HL-60 (cell line): ENCODE results near the gene UROD.

Experiments used
- POLR2AphosphoS5 ChIP-seq: IDR thresholded peaks from 2 replicates; pipeline ENCODE4 v1.6.1; 2012; ENCODE audit warnings: low read depth
- SPI1 ChIP-seq: IDR thresholded peaks from 2 replicates; pipeline ENCODE4 v1.6.1; 2012; ENCODE audit warnings: low read depth, mild to moderate bottlenecking, borderline replicate concordance
- TF ChIP-seq, protein P1 (sequence below): IDR thresholded peaks from one replicate; pipeline ENCODE4 v1.5.1; 2011; ENCODE audit warnings: low read length, control low read depth, inconsistent platforms; ENCODE audit not compliant: insufficient read depth
- TF ChIP-seq, protein P2 (sequence below): IDR thresholded peaks from 2 replicates; pipeline ENCODE4 v1.6.1; 2012; ENCODE audit warnings: low read depth; ENCODE audit not compliant: insufficient replicate concordance

DNA sequence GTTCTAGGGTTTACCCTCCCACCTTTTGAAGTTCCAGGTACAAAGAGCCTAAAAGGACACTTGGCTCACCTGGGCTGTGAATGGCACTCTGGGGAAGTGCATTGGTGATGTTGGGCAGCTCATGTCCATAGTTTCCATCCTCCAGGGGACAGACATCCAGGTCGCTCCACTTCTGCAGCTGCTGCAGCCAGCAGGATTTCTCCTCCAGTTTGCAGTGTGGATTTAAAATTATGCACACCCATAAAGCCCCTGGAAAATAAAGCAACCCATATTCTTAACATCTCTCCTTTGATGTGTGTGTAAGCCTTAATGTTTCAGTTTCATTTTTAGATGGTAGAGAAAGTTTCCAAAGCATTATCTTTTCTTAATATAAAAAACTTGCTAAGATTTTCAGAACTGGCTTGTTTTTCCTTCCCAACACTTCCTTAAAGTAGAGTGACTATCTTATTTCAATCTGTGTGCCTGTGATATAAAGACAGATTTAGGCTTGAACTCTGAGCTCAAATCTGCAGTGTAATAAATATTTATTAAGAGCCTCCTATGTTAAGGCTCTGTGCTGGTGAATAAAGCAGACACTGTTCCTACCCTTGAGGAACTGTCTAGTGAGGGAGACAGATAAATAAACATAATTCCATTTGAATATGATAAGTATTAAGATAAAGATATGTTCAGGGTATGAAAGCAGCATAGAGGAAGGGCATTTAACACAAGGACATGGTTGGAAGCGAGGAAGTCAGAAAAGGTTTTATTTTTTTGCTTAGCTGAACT is 39.1 kb downstream of the UROD start:
- TF ChIP-seq, protein P1, sequence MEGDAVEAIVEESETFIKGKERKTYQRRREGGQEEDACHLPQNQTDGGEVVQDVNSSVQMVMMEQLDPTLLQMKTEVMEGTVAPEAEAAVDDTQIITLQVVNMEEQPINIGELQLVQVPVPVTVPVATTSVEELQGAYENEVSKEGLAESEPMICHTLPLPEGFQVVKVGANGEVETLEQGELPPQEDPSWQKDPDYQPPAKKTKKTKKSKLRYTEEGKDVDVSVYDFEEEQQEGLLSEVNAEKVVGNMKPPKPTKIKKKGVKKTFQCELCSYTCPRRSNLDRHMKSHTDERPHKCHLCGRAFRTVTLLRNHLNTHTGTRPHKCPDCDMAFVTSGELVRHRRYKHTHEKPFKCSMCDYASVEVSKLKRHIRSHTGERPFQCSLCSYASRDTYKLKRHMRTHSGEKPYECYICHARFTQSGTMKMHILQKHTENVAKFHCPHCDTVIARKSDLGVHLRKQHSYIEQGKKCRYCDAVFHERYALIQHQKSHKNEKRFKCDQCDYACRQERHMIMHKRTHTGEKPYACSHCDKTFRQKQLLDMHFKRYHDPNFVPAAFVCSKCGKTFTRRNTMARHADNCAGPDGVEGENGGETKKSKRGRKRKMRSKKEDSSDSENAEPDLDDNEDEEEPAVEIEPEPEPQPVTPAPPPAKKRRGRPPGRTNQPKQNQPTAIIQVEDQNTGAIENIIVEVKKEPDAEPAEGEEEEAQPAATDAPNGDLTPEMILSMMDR: no peak
- TF ChIP-seq, protein P2, sequence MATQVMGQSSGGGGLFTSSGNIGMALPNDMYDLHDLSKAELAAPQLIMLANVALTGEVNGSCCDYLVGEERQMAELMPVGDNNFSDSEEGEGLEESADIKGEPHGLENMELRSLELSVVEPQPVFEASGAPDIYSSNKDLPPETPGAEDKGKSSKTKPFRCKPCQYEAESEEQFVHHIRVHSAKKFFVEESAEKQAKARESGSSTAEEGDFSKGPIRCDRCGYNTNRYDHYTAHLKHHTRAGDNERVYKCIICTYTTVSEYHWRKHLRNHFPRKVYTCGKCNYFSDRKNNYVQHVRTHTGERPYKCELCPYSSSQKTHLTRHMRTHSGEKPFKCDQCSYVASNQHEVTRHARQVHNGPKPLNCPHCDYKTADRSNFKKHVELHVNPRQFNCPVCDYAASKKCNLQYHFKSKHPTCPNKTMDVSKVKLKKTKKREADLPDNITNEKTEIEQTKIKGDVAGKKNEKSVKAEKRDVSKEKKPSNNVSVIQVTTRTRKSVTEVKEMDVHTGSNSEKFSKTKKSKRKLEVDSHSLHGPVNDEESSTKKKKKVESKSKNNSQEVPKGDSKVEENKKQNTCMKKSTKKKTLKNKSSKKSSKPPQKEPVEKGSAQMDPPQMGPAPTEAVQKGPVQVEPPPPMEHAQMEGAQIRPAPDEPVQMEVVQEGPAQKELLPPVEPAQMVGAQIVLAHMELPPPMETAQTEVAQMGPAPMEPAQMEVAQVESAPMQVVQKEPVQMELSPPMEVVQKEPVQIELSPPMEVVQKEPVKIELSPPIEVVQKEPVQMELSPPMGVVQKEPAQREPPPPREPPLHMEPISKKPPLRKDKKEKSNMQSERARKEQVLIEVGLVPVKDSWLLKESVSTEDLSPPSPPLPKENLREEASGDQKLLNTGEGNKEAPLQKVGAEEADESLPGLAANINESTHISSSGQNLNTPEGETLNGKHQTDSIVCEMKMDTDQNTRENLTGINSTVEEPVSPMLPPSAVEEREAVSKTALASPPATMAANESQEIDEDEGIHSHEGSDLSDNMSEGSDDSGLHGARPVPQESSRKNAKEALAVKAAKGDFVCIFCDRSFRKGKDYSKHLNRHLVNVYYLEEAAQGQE: no peak
- no peak for TF ChIP-seq POLR2AphosphoS5
- TF ChIP-seq SPI1: no peak
